ENCODE data around the gene RIOK3. TPM values are rescaled to one million over a fixed set of nuclear protein-coding genes. Genes with fewer than 3 reads are reported as not detected.
A peak's percentile ranks its signal among the peaks of the same experiment; 100 is the strongest.
"Not testable (repeated sequence)": the region's sequence is repeated elsewhere in the genome, so short reads cannot be mapped to it uniquely, and the experiment has no call there.

The RIOK3 gene
- total RNA-seq, 2 donors from 2014 or later, result 69.8 to 72.8 TPM

DNA sequence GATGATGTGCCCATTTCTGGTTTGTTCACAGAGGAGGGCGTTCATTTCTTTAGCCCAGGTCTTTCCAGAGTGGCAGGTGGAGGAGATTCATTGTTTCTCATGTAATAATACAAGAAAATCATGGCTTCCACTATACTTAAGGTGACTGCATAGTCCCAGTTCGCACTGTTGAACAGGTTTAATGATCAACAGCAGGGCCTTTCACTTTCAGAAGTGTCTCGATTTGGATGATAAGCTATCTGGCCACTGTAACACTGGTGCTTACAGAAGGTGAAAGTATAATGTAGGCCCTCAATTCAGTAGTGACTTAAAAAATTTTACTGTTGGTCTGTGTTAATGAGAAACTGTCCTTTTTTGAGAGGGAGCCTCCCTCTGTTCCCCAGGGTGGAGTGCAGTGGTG lies 51.6 kb downstream of the RIOK3 start:
- H3K27ac Mint-ChIP-seq, result peak overlapping the region; percentile 95 to 98
- H3K36me3 Mint-ChIP-seq, result peaks cover 16 to 22% of the 10 kb centered on the region in 2 donors
- ATAC-seq (no peak), DNase-seq (ENCODE audit: low spot score in 2 of 2) (no peak)
- no peaks in the 10 kb centered on the region for H3K9me3 Mint-ChIP-seq

GRCh38 chr18:23506393-23506792 lies 53.3 kb downstream of the RIOK3 start:
- no peak for DNase-seq (ENCODE audit: low spot score in 2 of 2)
- Mint-ChIP-seq H3K36me3 (peaks cover 16 to 35% of the 10 kb centered on the region in 2 donors), H3K9me3 (no peaks in the 10 kb centered on the region), H3K27ac (no peak overlapping the region)
- ATAC-seq, result no peak

DNA sequence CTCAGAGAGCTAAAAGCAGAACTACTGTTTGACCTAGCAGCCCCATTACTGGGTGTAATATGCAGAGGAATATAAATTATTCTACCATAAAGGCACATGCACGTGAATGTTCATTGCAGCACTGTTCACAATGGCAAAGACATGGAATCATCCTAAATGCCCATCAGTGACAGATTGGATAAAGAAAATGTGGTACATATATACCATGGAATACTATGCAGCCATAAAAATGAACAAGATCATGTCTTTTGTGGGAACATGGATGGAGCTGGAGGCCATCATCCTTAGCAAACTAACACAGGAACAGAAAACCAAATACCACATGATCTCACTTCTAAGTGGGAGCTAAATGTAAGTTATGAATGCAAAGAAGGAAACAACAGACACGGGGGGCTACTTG lies 57.8 kb downstream of the RIOK3 start:
- peaks cover 0 to 27% of the 10 kb centered on the region in 2 donors for H3K36me3 Mint-ChIP-seq
- H3K9me3 Mint-ChIP-seq; H3K27ac Mint-ChIP-seq; ATAC-seq; DNase-seq (ENCODE audit: low spot score in 2 of 2): not testable (repeated sequence)

- ATAC-seq; DNase-seq (ENCODE audit: low spot score in 2 of 2); H3K9me3 Mint-ChIP-seq: not testable (repeated sequence)
- Mint-ChIP-seq H3K36me3 (peaks cover 0 to 27% of the 10 kb centered on the region in 2 donors), H3K27ac (peak overlapping the region; percentile 65 to 82)
Measured at GRCh38 chr18:23512216-23512615, 59.1 kb downstream of the RIOK3 start.

DNA sequence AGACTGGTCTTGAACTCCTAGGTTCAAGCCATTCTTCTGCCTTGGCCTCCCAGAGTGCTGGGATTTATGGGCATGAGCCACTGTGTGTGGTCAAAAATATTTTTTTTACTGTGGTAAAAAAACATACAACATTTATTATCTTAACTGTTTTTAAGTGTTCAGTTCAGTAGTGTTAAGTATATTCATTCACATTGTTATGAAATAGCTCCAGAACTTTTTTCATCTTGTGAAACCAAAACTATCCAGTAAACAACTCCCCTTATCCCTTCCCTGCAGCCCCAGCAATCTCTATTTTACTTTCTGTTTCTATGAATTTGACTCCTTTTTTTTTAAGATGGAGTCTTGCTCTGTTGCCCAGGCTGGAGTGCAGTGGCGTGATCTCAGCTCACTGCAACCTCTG lies 59.6 kb downstream of the RIOK3 start:
- H3K27ac Mint-ChIP-seq, result peak overlapping the region; percentile 65 to 82
- H3K9me3 Mint-ChIP-seq, result no peaks in the 10 kb centered on the region
- DNase-seq (ENCODE audit: low spot score in 2 of 2) (no peak), ATAC-seq (peak in 1 of 2 donors; percentile 13)
- peaks cover 0 to 27% of the 10 kb centered on the region in 2 donors for H3K36me3 Mint-ChIP-seq

- peak; percentile 70 to 76 for DNase-seq (ENCODE audit: low spot score in 2 of 2)
- Mint-ChIP-seq H3K36me3 (peaks cover 0 to 20% of the 10 kb centered on the region in 2 donors), H3K27ac (peak overlapping the region in 1 of 2 donors; percentile 62), H3K9me3 (no peaks in the 10 kb centered on the region)
- ATAC-seq, result peak; percentile 95 to 99
Measured at GRCh38 chr18:23515911-23516546, 62.9 kb downstream of the RIOK3 start.

- DNase-seq (ENCODE audit: low spot score in 2 of 2) (no peak), ATAC-seq (no peak)
- H3K27ac Mint-ChIP-seq, result peak overlapping the region in 1 of 2 donors; percentile 57
- peaks cover 0 to 22% of the 10 kb centered on the region in 2 donors for H3K36me3 Mint-ChIP-seq
- no peaks in the 10 kb centered on the region for H3K9me3 Mint-ChIP-seq
Measured at GRCh38 chr18:23519734-23520133, 66.6 kb downstream of the RIOK3 start.

- DNase-seq (ENCODE audit: low spot score in 2 of 2), result no peak
- no peak for ATAC-seq
- Mint-ChIP-seq H3K9me3 (no peaks in the 10 kb centered on the region), H3K27ac (peak overlapping the region in 1 of 2 donors; percentile 58), H3K36me3 (peaks cover 0 to 27% of the 10 kb centered on the region in 2 donors)
Measured at GRCh38 chr18:23521271-23521670, 68.2 kb downstream of the RIOK3 start.

DNA sequence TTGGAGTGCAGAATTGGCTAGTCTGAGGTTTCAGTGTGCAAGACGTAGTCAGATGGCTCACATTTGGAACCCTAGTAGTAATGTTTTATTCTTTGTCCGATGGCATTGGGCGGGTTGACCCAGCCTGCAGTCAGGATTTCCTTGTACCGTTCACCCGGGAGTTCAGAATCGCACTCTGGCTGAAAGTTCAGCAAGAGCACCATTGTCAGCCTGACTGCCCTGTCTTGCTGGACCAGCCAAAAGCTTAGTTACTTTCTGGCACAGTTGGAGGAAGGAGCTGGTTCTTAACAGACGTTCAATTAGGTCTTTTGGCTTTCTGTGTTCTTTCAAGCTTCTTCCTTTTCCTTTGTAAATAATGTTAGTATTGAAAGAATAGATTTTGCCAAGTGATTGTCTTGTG lies 68.8 kb downstream of the RIOK3 start:
- H3K27ac Mint-ChIP-seq, result peak overlapping the region in 1 of 2 donors; percentile 77

DNA sequence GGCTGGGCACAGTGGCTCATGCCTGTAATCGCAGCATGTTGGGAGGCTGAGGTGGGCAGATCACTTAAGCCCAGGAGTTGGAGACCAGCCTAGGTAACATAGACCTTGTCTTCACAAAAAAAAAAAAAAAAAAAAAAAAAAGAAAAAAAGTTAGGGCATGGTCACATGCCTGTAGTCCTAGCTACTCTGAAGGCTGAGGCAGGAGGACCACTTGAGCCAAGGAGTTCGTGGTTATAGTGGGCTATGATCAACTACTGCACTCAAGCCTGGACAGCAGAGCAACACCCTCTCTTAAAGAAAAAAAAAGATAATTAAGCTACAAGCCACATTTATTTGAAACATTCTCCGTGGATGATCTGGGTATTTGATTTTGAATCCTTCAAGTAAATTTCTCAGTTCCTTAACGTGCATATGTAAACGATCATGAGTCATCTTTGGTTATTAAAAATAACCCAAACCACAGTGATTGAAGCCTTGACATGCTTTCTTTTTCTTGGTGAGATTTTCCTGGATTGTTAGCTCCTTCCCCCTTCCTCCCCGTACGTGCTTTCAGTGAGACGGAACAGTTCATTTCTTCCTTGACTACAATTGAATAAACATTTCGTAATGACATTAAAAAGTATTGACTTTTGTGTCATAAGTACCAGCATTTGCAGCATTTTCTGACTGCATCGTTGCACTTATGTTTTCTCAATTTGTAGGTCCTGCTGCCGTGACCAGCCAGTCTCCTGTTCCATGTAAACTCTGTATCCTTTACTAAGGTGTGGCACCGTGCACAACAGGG lies 70.5 kb downstream of the RIOK3 start:
- DNase-seq (ENCODE audit: low spot score in 2 of 2), result no peak
- H3K36me3 Mint-ChIP-seq, result peaks cover 0 to 27% of the 10 kb centered on the region in 2 donors
- H3K27ac Mint-ChIP-seq, result peak overlapping the region in 1 of 2 donors; percentile 77
- no peak for ATAC-seq
- no peaks in the 10 kb centered on the region for H3K9me3 Mint-ChIP-seq

More for the DNA sequence above, 68.8 kb downstream of the RIOK3 start:
- Mint-ChIP-seq H3K36me3 (peaks cover 0 to 27% of the 10 kb centered on the region in 2 donors), H3K9me3 (no peaks in the 10 kb centered on the region)
- DNase-seq (ENCODE audit: low spot score in 2 of 2) (no peak), ATAC-seq (no peak)

GRCh38 chr18:23524213-23524707 lies 71.2 kb downstream of the RIOK3 start:
- Mint-ChIP-seq H3K36me3 (peaks cover 4 to 34% of the 10 kb centered on the region in 2 donors), H3K9me3 (no peaks in the 10 kb centered on the region), H3K27ac (no peak overlapping the region)
- ATAC-seq (no peak), DNase-seq (ENCODE audit: low spot score in 2 of 2) (no peak)

GRCh38 chr18:23526501-23527063 lies 73.5 kb downstream of the RIOK3 start:
- H3K36me3 Mint-ChIP-seq, result peaks cover 7 to 23% of the 10 kb centered on the region in 2 donors
- H3K27ac Mint-ChIP-seq, result peak overlapping the region in 1 of 2 donors; percentile 74
- no peak for ATAC-seq

GRCh38 chr18:23528580-23529472 lies 75.7 kb downstream of the RIOK3 start:
- peak overlapping the region; percentile 68 to 85 for H3K27ac Mint-ChIP-seq
- ATAC-seq (no peak), DNase-seq (ENCODE audit: low spot score in 2 of 2) (no peak)
- no peaks in the 10 kb centered on the region for H3K9me3 Mint-ChIP-seq
- peaks cover 7 to 17% of the 10 kb centered on the region in 2 donors for H3K36me3 Mint-ChIP-seq

More at GRCh38 chr18:23526501-23527063, 73.5 kb downstream of the RIOK3 start:
- H3K9me3 Mint-ChIP-seq, result no peaks in the 10 kb centered on the region
- no peak for DNase-seq (ENCODE audit: low spot score in 2 of 2)

DNA sequence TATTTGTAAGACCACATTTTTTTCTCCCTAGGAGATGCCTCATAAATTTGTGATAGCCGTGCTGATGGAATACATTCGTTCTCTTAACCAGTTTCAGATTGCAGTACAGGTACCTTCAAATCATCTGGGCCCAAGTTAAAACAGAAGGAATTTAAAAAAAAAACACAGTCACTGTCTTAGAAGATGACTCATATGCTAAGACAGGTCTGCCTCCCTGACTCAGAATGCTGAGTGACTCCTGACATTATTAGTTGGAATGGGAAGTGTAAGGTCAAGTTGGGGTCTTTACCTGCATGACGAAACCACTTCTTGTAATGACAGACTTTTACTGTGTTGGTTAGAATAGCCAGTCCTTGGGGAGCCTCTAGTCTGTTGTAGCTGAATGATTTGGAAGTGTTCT lies 76.5 kb downstream of the RIOK3 start:
- peaks cover 7 to 17% of the 10 kb centered on the region in 2 donors for H3K36me3 Mint-ChIP-seq
- no peaks in the 10 kb centered on the region for H3K9me3 Mint-ChIP-seq
- DNase-seq (ENCODE audit: low spot score in 2 of 2), result no peak
- peak; percentile 81 to 94 for ATAC-seq
- peak overlapping the region; percentile 31 to 68 for H3K27ac Mint-ChIP-seq

GRCh38 chr18:23530195-23530594 lies 77.1 kb downstream of the RIOK3 start:
- H3K9me3 Mint-ChIP-seq, result no peaks in the 10 kb centered on the region
- H3K36me3 Mint-ChIP-seq, result peaks cover 7 to 17% of the 10 kb centered on the region in 2 donors
- H3K27ac Mint-ChIP-seq, result peak overlapping the region; percentile 6 to 68
- ATAC-seq (no peak), DNase-seq (ENCODE audit: low spot score in 2 of 2) (no peak)

- H3K36me3 Mint-ChIP-seq, result peaks cover 7 to 11% of the 10 kb centered on the region in 2 donors
- ATAC-seq, result no peak
- DNase-seq (ENCODE audit: low spot score in 2 of 2), result no peak
- H3K27ac Mint-ChIP-seq, result peak overlapping the region in 1 of 2 donors; percentile 27
- H3K9me3 Mint-ChIP-seq, result no peaks in the 10 kb centered on the region
Measured at GRCh38 chr18:23531912-23532311, 78.8 kb downstream of the RIOK3 start.
